Effector CD8-positive, alpha-beta T cell (primary cell): Measurements from ENCODE around the gene FRMD3.

ENCODE experiments used
- DNase-seq: peaks from one replicate; lab custom pipeline; 2025; lab: John Stamatoyannopoulos, UW

The FRMD3 gene

GRCh38 chr9:83473488-83473971 is 64.7 kb downstream of the FRMD3 start:
- no peak for DNase-seq

GRCh38 chr9:83472764-83473163 is 65.4 kb downstream of the FRMD3 start:
- no peak for DNase-seq

GRCh38 chr9:83472221-83472665 is 66.0 kb downstream of the FRMD3 start:
- no peak for DNase-seq

GRCh38 chr9:83471241-83471640 is 67.0 kb downstream of the FRMD3 start:
- no peak for DNase-seq

GRCh38 chr9:83469722-83470121 is 68.5 kb downstream of the FRMD3 start:
- no peak for DNase-seq

GRCh38 chr9:83468821-83469220 is 69.4 kb downstream of the FRMD3 start:
- no peak for DNase-seq

- DNase-seq, result no peak
Observed at GRCh38 chr9:83466877-83467276, 71.3 kb downstream of the FRMD3 start.

- no peak for DNase-seq
Observed at GRCh38 chr9:83466351-83466750, 71.8 kb downstream of the FRMD3 start.

GRCh38 chr9:83459830-83460229 is 78.4 kb downstream of the FRMD3 start:
- DNase-seq, result no peak

GRCh38 chr9:83458530-83458929 is 79.7 kb downstream of the FRMD3 start:
- no peak for DNase-seq

GRCh38 chr9:83457005-83457404 is 81.2 kb downstream of the FRMD3 start:
- no peak for DNase-seq

- DNase-seq, result no peak
Observed at GRCh38 chr9:83456226-83456625, 82.0 kb downstream of the FRMD3 start.

GRCh38 chr9:83454076-83454475 is 84.1 kb downstream of the FRMD3 start:
- no peak for DNase-seq

- DNase-seq, result no peak
Observed at GRCh38 chr9:83451308-83451707, 86.9 kb downstream of the FRMD3 start.

GRCh38 chr9:83449983-83450382 is 88.2 kb downstream of the FRMD3 start:
- no peak for DNase-seq

- no peak for DNase-seq
Observed at GRCh38 chr9:83449166-83449565, 89.0 kb downstream of the FRMD3 start.

GRCh38 chr9:83448626-83449025 is 89.6 kb downstream of the FRMD3 start:
- DNase-seq, result no peak

- no peak for DNase-seq
Observed at GRCh38 chr9:83447351-83447750, 90.8 kb downstream of the FRMD3 start.

- DNase-seq, result no peak
Observed at GRCh38 chr9:83445703-83446265, 92.4 kb downstream of the FRMD3 start.

- no peak for DNase-seq
Observed at GRCh38 chr9:83444110-83444509, 94.1 kb downstream of the FRMD3 start.

GRCh38 chr9:83441390-83441789 is 96.8 kb downstream of the FRMD3 start:
- DNase-seq, result no peak

GRCh38 chr9:83440641-83441040 is 97.6 kb downstream of the FRMD3 start:
- no peak for DNase-seq

- no peak for DNase-seq
Observed at GRCh38 chr9:83435301-83435700, 102.9 kb downstream of the FRMD3 start.

- no peak for DNase-seq
Observed at GRCh38 chr9:83434254-83434653, 103.9 kb downstream of the FRMD3 start.
